Central memory CD4-positive, alpha-beta T cell (primary cell): ENCODE data around the gene PRRG4.
A peak's percentile ranks its signal among the peaks of the same experiment; 100 is the strongest.
"Not testable (repeated sequence)": the region's sequence is repeated elsewhere in the genome, so short reads cannot be mapped to it uniquely, and the experiment has no call there.

ENCODE experiments used
- DNase-seq: peaks from one replicate; pipeline ENCODE4 v3.0.0; 2022

PRRG4 gene

GRCh38 chr11:32831221-32831620 lies 1.5 kb downstream of the PRRG4 start:
- DNase-seq: no peak

GRCh38 chr11:32833921-32834320 lies 4.2 kb downstream of the PRRG4 start:
- DNase-seq: no peak

GRCh38 chr11:32836946-32837345 lies 7.2 kb downstream of the PRRG4 start:
- no peak for DNase-seq

GRCh38 chr11:32838505-32839274 lies 9.0 kb downstream of the PRRG4 start:
- DNase-seq: no peak

GRCh38 chr11:32839308-32839707 lies 9.6 kb downstream of the PRRG4 start:
- no peak for DNase-seq

GRCh38 chr11:32840587-32840986 lies 10.9 kb downstream of the PRRG4 start:
- DNase-seq: no peak

GRCh38 chr11:32843544-32843943 lies 13.8 kb downstream of the PRRG4 start:
- no peak for DNase-seq

GRCh38 chr11:32847511-32847910 lies 17.8 kb downstream of the PRRG4 start:
- no peak for DNase-seq

GRCh38 chr11:32849761-32850160 lies 20.0 kb downstream of the PRRG4 start:
- no peak for DNase-seq

GRCh38 chr11:32851251-32851650 lies 21.5 kb downstream of the PRRG4 start:
- no peak for DNase-seq

- DNase-seq: no peak
Measured at GRCh38 chr11:32852207-32852606, 22.5 kb downstream of the PRRG4 start.

- DNase-seq: no peak
Measured at GRCh38 chr11:32855601-32856000, 25.9 kb downstream of the PRRG4 start.

- no peak for DNase-seq
Measured at GRCh38 chr11:32858731-32859130, 29.0 kb downstream of the PRRG4 start.

- no peak for DNase-seq
Measured at GRCh38 chr11:32861850-32862577, 32.3 kb downstream of the PRRG4 start.

GRCh38 chr11:32864555-32864954 lies 34.8 kb downstream of the PRRG4 start:
- DNase-seq: no peak

GRCh38 chr11:32868752-32869151 lies 39.0 kb downstream of the PRRG4 start:
- not testable (repeated sequence) for DNase-seq

- peak; percentile 10 for DNase-seq
Measured at GRCh38 chr11:32870676-32871075, 40.9 kb downstream of the PRRG4 start.

GRCh38 chr11:32874132-32874531 lies 44.4 kb downstream of the PRRG4 start:
- no peak for DNase-seq

GRCh38 chr11:32881286-32881685 lies 51.6 kb downstream of the PRRG4 start:
- no peak for DNase-seq

- DNase-seq: no peak
Measured at GRCh38 chr11:32883421-32883820, 53.7 kb downstream of the PRRG4 start.

GRCh38 chr11:32884023-32884422 lies 54.3 kb downstream of the PRRG4 start:
- no peak for DNase-seq

- no peak for DNase-seq
Measured at GRCh38 chr11:32884770-32885384, 55.1 kb downstream of the PRRG4 start.

GRCh38 chr11:32885556-32885955 lies 55.8 kb downstream of the PRRG4 start:
- DNase-seq: no peak

GRCh38 chr11:32886180-32886579 lies 56.5 kb downstream of the PRRG4 start:
- no peak for DNase-seq
